ENCODE results near the gene RAD51D.

- no peak for TF ChIP-seq GATA2 (IDR thresholded peaks at IDR 0.05; ENCODE audit: low read depth, low read length)
- TF ChIP-seq GATA3 (IDR thresholded peaks at IDR 0.05; ENCODE audit: low read depth, low read length) = no peak
Measured at GRCh38 chr17:35073183-35073790, 46.4 kb downstream of the RAD51D start.
